GM18517 (cell line): ENCODE results near the gene KIAA1755.

ENCODE experiments used
- ATAC-seq: cut with Tn5 transposase; IDR thresholded peaks from one replicate; pipeline ENCODE4 v1.9.1; 2021; ENCODE audit warnings: mild to moderate bottlenecking, moderate library complexity; ENCODE audit not compliant: unreplicated experiment

Gene KIAA1755

GRCh38 chr20:38242848-38243708, 17.5 kb downstream of the KIAA1755 start:
- no peak for ATAC-seq

DNA sequence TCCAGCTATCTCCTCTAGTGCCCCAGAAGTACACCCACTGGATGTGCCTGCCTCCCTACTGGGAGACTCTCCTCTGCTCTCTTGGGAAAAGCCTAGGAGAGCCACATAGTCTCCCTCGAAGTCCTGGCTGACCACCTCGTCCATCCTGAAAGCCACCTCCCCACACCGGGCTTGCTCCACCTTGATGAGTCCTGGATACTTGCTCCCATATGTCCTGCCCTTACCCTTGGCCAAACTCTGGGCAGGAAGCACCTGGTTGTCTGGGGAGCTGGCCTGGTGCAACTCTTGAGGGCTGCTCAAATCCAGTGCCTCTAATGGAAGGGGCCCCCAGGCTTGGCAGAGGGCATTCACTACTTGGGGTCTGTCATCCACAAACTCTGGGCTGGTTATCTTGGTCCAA, 19.3 kb downstream of the KIAA1755 start:
- ATAC-seq, result no peak

GRCh38 chr20:38239441-38239840, 21.1 kb downstream of the KIAA1755 start:
- ATAC-seq, result no peak

DNA sequence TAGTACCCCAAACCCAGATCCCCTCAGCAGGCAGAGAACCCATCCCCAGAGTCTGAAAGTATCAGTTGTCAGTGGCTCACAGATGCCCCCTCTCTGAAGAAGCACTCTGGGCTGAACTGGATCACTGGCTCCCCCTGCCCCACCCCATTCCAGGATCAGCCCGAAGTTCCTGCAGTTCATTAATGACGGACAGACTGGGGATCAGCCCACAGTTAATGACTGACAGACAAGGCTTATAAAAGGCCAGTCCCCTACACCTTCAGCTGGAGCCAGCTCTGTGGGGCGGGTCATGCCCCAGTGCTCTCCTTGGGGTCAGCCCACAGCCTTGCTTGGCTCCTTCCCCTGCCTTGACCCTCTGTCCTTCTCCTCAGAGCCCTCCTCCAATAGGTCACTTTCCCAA, 21.7 kb downstream of the KIAA1755 start:
- no peak for ATAC-seq

- no peak for ATAC-seq
Observed at GRCh38 chr20:38237381-38237780, 23.2 kb downstream of the KIAA1755 start.

DNA sequence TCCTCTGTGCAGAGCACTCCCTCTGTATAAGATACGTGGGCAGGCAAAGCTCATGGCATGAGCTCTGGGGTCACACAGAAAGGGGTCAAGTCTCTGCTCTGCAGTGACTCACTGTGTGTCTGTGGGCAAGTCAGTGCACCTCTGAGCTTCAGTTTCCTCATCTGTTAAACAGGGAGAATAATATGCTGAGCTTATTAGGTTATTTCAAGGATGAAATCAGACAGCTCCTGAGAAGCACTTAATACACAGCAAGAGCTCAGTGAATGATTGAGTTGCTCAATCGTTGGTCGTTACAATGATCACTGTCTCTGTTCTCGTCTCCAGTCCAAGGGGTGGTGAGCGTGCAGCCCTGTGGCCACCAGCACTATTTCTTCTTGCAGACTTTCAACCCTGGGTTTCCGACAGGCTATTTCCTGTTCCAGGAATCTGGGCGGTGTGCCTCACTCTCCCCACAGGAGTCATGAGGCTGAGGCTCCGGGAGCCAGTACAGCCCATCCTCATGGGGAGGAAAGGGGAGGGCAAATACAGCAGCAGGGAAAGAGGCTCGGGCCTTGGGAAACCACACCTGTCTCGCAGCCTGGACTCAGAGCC, 28.9 kb downstream of the KIAA1755 start:
- ATAC-seq, result no peak

- ATAC-seq, result no peak
Observed at GRCh38 chr20:38230957-38231526, 29.5 kb downstream of the KIAA1755 start.

- ATAC-seq, result no peak
Observed at GRCh38 chr20:38230253-38230551, 30.3 kb downstream of the KIAA1755 start.

DNA sequence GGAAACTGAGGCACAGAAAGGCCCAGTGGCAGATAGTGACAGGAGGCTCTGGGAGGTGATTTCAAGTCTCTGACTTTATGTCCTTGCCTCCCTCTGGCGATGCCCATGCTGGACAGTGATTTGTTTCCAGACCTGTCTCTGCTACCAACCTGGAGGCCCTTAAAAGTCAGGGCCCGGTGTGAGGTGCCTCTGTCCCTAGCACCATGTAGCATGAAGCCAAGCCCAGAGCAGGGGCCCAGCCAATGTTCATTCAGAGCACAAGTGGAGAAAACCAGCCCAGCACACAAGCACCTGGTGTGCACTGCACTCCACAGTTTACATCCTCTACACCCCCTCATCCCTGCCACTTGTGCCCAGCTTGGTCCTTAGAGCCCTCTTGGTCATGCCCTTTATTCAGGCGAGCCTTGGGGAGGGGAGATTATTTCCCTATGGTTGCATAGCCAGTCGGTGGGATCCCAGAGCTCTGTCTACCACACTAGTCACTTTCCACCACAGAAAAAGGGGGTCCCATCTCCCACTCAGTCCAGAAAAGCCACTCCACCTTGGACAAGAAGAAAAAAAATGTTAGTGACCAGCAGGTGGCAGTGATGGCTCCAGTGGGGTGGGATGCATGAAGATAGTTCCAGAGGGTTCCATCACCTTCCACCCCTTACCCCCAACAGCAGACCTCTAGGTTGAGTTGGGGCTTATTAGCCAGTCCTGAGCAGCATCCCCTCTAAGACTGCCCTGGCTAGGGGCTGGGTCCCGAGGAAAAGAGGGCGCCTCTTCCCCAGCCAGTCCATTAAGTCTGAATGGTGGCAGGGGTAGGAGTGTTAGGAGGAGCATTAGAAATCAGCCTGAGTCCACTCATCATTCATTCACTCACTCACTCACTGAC, 30.9 kb downstream of the KIAA1755 start:
- no peak for ATAC-seq

GRCh38 chr20:38228436-38228835, 32.1 kb downstream of the KIAA1755 start:
- ATAC-seq, result no peak

DNA sequence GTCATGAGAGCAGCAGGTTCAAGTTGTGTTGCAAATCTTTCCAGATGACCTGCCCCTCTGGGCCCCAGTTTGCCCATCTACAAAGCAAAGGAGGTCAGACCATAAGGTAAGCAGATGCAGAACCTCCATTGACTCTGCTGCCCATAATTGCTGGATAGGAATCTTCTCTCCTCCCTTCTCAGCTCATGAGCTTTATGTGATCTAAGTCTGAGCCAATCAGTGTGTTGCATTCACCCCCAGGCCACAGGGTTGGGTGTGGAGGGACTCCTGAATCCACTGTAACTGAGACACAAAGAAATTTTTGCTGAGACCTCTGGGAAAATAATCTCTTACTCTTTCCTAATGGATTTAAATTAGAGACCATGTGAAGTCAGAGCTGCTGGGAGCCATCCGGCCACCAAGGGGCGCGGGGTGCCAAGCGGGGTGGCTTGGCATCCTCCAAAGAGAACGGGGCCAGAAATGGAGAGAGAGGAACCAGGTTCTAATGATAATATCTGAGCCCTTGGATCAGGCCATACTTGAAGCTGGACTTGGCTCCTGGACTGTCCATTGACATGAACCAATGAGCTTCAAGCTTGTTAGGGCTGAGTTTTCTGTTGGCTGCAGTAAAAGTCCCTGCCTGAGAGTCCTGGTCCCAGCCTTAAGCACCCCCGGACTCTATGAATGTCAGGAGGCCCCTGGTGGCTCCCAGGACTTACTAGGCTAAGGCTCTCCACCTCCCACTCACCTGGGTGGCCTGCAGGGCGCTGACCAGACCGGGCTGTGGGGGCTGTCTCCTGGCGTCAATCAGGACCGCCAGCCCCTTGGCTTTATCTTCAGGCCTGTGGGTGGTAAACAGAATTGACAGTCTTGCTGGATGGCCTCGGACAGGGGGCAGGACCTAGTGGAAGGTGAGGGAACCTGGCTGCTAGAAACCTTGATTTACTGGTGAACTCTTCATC, 32.8 kb downstream of the KIAA1755 start:
- no peak for ATAC-seq

- ATAC-seq, result no peak
Observed at GRCh38 chr20:38226553-38226952, 34.0 kb downstream of the KIAA1755 start.

GRCh38 chr20:38225900-38226263, 34.7 kb downstream of the KIAA1755 start:
- no peak for ATAC-seq

- ATAC-seq, result no peak
Observed at GRCh38 chr20:38225240-38225899, 35.2 kb downstream of the KIAA1755 start.

DNA sequence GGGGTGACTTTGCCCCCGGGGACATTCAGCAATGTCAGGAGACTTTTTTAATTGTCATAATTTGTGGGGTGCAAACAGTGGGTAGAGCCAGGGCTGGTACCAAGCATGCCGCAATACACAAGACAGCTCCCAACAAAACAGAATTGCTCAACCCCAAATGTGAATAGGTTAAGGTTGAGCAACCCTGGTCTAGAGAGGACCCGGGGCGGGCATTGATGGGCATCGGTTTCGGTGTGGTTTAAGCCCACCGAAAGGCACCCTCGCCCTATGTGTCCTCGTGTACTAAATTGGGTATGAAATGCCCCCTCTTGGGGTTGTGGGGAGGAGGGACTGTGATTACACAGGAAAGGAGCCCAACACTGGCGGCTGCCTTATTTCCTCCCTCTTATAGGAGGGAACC, 36.0 kb downstream of the KIAA1755 start:
- ATAC-seq, result no peak

GRCh38 chr20:38223743-38224100, 36.8 kb downstream of the KIAA1755 start:
- no peak for ATAC-seq

DNA sequence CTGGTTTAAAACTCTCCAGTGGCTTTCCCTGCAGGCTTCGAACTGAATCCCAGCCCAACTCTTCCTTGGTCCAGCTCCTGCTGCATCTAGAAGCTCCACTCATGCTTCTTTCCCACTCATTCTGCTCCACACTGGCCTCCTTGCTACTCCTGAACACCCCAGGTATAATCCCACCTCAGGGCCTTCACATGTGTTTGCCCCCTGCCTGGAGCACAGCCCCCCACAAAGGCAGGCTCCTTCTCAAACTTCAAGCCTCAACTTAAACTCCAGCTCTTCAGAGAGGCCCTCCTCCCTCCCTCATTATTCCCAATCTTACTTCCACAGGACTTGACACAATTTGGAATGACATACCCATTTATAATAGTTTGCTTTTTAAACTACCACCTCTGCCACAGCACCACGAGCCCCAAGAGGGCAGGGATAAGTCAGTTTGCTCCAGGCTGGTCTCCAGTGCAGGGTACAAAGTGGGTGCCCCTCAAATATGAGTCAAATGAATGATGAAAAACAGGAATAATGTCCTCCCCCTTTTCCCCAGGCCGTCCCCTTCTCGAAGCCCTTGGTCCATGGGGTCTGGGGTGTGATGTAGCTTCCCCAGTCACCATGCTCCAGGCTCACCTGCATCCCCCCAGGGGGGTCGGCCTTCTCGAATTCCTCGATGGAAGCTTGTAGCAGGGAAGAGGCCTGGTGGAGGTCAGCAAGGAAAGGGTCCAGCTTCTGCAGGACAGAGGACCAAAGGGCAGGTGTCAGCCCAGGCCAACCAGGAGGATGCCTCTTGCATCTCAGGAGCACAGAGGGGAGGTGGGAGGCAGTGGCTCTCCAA, 37.4 kb downstream of the KIAA1755 start:
- ATAC-seq, result no peak

- ATAC-seq, result no peak
Observed at GRCh38 chr20:38222231-38222922, 38.2 kb downstream of the KIAA1755 start.
